ENCODE measurements around the gene NDST1. TPM values are rescaled to one million over a fixed set of nuclear protein-coding genes. Genes with fewer than 3 reads are reported as not detected.

NDST1 gene
- polyA plus RNA-seq, 4 donors: 53.2 to 64.0 (median 57.8) TPM

DNA sequence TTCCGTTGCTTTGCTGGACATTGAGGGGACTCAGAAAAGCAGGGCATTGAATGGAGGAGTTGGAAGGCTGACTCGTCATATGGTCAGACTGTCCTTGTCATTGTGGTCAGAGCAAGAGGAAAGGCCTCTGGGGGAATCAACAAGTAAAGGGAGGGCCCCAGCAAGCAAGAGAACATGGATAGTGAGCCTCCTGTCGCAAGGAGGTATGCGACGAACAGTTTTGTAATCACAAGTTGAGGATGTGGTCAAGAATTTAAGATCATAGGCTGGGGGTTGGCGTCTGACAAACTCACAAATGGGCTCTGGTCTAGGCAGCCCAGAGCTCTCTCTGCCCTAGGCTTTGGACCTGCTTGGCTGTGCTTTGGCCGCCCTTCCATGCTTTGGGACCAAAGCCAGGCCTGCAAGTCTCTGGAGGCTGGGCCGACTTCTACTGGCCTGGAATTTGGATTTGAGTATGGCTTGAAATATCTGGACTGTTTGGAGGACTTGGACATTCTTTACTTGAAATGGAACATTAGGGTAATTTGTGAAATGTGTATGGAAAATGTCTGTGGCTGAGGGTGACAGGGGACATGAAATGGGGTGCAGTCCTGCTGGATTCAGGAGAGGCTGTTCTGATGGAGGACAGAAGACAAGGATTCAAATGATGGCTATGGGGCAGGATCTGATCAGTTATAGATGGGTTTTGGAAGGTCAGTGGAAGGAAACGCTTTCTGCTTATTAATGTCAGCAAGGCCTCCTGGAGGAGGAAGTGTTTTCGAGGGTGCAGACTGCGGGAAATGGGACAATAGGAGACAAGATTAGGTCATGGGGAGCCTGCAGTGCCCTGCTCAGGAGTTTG, 19.2 kb upstream of the NDST1 start:
- DNase-seq (ENCODE audit: low read depth in 4 of 4, low spot score in 3 of 4): no peak

DNA sequence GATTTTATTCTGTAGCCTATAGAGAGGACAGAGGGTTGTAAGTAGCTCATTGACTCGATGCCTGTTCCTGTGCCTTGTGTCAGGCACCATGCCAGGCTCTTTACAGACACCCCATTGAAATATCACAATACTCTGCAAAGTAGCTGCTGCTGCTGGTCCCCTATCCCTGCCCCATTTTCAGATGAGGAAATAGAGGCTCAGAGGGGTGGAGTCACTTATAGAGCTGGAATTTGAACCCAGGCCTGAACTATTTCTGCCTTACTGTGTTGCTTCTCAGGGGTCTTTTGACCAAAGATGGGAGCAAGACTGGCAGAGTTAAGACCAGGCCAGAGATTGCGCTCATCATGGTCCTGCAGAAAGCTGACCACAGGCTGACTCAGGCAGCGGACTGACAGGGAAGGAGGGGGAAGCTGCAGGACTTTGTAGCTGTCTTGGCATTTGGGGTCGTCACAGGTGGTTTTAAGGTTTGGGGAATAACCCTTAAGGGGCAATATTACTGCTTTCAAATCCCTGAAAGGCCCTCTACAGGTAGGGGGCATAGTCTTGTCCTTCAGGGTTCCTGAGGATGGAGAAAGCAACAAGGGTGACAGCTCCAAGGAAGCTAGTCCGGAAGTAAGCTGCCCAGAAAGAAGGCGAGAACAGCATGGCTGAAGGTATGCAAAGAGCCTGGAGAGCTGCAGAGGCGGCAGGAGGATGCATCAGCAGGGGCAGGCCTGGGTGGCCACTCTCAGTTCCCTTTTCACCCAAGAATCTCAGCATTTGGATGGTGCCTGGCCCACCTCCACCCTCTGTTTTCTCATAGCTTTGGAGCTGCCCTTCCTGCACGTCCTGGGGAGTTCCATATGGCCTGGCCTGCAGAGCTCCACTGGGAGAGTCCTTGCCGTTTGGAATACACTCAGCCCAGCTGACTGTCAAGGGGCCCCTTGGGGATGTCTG, 18.3 kb upstream of the NDST1 start:
- no peak for DNase-seq (ENCODE audit: low read depth in 4 of 4, low spot score in 3 of 4)

DNA sequence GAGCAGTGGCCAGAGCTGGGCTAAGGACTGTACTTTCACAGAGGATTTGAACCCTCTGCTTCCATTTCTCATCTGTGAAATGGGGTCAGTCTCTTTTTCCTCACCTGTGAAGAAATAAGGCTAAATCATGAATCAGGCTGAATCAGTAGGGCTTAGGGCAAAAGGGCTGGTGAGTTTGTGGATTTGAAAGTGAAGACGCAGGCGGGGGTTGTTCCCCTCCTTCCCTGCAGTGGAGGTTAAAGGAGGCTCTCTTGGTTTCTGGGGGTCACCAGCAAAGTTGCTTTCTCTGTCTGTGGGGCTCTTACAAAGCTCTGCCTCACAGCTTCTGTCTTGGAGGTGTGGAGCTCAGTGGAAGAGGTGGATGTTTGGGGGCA, 17.6 kb upstream of the NDST1 start:
- no peak for DNase-seq (ENCODE audit: low read depth in 4 of 4, low spot score in 3 of 4)

DNA sequence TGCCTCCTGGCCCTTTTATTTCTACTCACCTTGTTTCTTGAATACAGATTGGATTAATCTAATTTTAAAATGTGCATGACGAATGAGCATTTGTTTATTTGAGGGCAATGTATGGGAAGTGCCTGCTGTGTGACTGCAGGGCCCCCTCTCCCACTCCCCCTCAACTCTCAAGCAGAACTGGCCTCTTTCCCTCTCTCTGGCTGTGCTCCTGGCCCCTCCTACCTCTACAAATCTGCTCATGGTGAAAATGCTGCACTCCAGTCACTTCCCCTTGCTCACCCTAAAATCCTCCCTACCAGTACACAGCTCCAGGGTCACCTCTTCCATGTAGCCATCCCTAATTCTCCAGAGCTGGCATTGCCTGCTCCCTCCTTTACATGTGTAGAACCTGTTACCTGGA, 17.2 kb upstream of the NDST1 start:
- DNase-seq (ENCODE audit: low read depth in 4 of 4, low spot score in 3 of 4): no peak

DNA sequence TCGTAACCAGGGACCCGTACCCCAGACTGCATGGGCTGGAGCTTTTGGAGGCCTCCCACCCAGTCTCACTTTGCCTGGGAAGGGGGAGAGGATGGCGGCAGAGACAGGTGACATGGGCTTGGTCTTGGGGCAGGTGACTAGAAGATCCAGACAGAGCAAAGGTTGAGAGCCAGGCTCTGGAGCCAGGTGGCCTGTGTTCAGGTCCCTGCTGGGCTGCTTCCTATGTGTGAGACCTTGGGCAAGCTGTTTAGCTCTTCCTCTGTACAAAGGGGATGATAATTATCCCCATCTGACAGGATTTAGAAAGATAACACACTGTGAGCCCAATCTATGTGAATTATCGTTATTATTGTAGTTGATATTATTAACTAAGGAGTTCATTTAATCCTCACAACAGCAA, 16.1 kb upstream of the NDST1 start:
- no peak for DNase-seq (ENCODE audit: low read depth in 4 of 4, low spot score in 3 of 4)

DNA sequence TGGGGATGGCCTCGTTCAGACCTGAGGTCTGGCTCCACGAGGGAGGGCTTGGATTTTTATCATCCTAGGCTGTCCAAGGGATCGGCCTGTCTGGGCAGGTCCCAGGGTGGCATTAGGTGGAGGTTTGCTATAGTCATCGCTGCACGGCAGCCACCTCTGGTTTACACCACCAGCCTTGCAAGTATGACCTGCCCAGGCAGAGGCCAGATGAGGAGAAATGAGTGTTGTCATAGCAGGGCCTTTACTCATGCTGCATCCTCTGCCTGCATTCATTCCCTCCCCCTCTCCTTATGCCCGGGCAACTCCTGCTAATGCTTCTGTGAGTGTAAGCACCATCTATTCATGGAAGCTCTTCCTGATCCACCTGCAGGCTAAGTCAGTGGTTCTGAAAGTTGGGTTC, 15.3 kb upstream of the NDST1 start:
- no peak for DNase-seq (ENCODE audit: low read depth in 4 of 4, low spot score in 3 of 4)

DNA sequence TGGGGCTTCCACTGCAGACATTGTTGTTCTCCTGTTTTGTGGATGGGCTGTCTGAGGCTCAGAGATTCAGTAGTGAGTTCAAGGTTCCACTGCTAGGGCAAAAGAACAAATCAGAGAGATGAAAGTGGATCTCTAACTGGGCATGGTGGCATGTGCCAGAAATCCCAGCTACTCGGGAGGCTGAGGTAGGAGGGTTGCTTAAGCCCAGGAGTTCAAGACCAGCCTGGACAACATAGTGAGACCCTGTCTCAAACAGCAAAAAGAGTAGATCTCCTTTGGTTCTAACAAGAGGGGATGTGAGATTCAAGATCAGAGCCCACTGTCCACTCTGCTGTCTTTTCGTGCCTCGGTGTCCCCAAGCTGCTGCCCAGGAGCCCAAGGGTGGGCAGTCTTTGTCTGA, 11.8 kb upstream of the NDST1 start:
- DNase-seq (ENCODE audit: low read depth in 4 of 4, low spot score in 3 of 4): no peak

DNA sequence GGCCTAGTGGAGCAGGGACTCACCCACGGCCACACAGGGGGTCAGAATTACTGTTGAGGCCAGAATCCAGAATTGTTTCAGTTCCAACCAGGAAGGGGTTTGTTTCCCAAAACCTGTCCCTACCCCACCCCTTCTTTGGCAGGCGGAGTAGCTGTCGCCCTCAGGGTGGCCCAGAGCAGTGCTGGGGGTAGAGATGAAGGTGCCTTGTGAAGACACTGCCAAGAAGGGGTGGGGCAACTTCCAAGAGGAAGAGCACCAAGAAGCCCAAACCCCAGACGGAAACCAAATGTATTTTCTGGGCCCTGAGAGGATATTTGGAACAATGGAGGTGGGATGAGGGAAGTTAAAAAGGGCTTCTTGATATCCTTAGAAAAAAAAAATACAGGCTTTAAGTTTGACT, 11.4 kb upstream of the NDST1 start:
- DNase-seq (ENCODE audit: low read depth in 4 of 4, low spot score in 3 of 4): no peak

DNA sequence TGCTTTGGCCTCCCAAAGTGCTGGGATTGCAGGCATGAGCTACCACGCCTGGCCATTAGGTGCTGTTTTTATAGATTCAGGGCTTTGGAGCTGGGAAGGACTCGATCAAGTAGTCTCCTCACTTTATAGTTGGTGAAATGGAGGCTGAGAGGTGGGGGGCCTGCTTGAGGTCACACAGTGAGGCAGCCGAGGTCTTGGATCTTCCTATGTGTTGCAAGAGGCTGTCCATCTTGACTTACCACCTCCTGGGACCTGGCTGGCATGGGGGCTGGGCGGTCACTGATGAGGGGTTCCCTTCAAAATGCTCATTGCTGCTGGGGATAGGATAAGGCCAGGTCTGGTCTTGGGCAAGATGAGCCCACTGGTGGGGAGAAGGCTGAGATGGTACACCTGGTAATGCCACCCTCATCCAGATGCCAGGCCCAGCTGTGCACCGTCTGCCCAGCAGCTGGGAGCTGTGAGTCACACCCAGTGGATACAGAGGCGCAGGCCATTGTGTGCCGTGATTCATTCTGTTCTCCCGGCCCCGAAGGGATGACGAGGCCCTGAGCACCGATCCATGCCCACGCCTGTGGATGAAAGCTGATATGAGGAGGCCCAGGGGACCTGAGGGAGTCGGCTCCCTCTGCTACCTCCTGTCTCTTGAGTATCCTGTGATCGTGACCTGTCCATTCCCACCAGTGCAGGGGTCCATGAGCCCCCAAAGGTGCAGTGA, 10.5 kb upstream of the NDST1 start:
- DNase-seq (ENCODE audit: low read depth in 4 of 4, low spot score in 3 of 4): no peak

DNA sequence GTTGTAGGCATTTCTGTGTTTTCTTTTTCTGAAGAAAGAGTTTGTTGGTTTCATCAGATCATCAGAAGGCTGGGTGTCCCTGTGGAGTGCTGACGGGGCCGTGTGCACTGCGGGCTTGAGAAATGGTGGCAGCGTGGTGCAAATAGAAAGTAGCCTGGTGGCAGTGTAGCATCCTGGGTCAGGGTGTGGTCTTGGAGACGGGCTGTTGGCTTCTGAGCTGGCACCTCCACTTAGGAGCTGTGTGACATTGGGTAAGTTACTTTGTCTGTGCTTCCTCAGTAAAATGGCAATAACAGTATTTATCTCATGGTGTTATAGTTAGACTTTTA, 10.0 kb upstream of the NDST1 start:
- DNase-seq (ENCODE audit: low read depth in 4 of 4, low spot score in 3 of 4): no peak

DNA sequence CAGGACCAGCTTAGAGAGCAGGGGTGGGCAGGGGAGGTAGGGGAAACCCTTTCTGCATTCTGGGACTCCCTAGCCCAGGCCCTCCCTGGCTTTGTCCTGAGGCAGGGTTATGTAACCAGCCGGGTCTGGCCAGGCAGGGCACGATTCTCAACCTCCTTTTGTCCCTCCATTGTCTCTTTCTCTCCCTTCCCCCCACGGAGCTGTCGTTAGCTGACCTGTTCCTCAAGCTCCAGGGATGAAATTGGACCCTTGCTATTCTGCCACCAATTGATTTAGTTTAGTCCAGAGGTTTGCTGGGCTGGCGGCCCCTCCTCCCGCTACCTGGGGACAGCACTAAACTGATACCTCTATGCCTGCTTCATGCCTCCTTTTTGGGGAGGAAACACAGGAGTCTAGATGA, 9.4 kb upstream of the NDST1 start:
- no peak for DNase-seq (ENCODE audit: low read depth in 4 of 4, low spot score in 3 of 4)

DNA sequence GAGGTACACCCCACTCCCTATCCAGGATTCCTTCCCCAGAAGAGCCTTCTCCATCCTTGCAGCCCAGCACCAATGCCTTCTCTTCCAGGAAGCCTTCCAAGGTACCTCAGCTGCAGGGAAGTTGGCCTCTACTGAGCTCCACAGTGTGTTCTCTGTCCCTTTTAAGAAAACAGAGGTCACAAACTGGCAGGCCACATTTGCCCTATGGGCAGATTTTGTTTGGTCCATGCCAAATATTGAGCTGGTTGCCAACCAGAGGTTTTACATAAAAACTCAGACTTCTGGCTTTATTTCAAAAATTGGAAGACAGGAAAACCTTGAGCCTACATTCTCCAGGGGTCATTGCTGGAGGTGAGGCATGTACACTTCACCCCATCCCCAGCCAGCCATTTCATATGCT, 9.0 kb upstream of the NDST1 start:
- no peak for DNase-seq (ENCODE audit: low read depth in 4 of 4, low spot score in 3 of 4)

DNA sequence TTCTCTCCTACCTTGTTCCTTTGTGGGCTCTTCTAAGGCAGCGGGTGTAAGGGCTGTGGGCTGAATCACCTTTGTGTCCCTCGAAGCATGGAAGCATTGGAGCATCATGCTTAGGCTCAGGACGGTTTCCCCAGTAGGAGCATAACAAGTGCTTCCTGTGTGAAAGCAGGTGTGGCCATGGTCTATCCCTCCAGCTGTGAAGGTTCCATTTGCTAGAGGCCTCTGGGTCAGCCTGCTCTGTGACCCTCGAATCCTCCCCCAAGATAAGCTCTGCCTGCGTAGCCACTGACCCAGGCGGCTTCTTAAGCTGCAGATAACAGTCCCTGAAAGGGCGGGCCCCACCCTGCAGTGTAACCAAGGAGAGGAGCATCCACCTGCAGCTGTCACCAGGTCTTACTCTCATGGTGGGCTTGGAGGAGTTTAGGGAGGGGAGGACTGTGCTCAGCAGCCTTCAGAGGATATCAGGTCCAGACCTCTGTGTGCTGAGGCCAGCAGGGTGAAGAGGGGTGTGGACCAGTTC, 8.4 kb upstream of the NDST1 start:
- DNase-seq (ENCODE audit: low read depth in 4 of 4, low spot score in 3 of 4): no peak

DNA sequence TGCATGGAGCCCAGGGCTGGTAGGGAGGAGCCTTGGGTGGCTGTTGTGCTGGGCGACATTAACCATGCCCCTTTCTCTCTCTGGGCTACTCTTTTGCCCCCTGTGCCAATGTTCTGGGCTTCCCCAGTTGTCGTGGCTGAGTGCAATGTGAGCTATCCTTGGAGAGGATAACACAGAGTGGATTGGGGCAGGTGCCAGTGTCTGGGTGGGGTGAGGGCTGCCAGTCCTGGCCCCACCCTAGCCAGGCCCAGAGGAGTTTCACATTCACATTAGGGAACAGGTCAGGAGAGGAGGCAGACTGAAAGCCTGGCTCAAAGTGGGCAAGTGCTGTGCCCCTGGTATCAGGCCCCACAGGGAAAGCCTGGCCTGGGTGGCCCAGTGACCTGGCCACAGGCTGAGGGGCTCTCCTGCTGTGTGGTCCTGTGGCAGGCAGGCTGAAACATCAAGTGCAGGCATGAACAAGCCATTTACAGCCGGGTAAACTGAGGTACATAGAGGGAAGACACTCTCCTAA, 7.5 kb upstream of the NDST1 start:
- no peak for DNase-seq (ENCODE audit: low read depth in 4 of 4, low spot score in 3 of 4)

DNA sequence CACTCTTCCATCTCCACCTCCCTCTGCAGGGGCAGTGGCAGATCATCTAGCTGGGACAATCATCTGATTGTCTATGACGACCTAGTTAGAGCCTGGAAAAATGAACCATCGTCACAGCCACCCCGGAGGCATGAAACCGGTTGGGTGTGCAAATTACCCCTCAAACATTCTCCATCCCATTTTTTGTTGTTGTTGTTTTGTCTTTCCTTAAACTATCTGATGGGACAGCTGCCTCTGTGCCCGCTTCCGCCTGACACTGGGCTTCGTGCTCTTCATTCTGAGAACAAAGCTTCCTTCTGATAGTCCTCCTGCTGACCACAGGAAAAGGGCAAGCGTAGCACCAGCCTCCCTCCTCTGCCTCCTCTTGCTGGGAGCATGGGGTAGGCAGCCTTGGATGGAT, 7.0 kb upstream of the NDST1 start:
- DNase-seq (ENCODE audit: low read depth in 4 of 4, low spot score in 3 of 4): no peak

DNA sequence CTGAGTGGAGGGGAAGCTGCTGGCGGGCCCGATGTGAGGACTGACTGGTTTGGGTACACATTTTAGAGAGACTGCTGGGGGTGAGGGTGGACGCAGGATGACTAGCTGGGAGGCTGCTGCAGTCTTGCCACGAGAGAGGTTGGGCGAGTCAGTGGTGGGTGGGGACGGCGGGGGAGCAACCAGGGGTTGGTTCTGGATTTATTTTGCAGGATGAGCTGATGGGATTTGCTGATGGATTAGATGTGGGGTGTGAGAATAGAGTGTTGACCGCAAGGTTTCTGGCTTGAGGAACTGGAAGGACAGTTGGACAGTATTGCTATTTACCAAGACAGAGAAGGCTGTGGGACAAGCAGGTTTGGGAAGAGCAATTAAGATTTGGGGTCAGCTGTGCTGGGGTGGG, 5.8 kb upstream of the NDST1 start:
- DNase-seq (ENCODE audit: low read depth in 4 of 4, low spot score in 3 of 4): no peak

DNA sequence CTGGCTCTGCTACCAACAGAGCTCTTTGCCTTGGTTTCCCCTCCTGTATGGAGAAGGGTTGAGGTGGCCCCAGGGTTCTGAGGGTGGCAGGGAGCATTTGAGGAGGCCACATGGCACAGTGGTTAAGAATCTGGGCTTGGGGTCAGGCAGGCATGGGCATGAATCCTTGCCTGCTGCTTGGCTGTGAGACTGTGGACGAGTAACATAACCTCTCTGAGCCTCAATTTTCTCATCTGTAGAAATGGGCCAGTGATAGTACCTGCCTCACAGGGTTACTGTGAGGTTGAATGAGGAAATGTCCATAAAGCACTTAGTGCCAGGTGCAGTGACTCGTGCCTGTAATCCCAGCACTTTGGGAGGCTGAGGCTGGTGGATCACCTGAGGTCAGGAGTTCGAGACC, 5.1 kb upstream of the NDST1 start:
- DNase-seq (ENCODE audit: low read depth in 4 of 4, low spot score in 3 of 4): no peak

DNA sequence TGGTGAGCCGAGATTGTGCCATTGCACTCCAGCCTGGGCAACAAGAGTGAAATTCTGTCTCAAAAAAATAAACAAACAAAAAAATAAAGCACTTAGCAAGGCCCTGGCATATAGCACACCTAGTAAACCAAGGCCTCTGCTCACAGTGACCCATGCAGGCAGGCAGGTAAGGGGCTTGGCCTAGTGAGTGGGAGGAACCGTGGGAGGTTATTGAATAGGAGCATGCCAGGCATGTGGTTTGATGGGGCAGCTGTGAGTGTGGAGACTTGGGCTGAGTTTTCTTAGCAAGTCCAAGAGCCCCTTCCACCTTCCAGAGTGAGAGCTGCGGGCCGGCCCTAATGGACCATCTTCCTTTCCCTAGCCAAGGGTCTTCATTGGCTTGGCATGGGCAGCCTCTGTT, 4.5 kb upstream of the NDST1 start:
- DNase-seq (ENCODE audit: low read depth in 4 of 4, low spot score in 3 of 4): no peak

DNA sequence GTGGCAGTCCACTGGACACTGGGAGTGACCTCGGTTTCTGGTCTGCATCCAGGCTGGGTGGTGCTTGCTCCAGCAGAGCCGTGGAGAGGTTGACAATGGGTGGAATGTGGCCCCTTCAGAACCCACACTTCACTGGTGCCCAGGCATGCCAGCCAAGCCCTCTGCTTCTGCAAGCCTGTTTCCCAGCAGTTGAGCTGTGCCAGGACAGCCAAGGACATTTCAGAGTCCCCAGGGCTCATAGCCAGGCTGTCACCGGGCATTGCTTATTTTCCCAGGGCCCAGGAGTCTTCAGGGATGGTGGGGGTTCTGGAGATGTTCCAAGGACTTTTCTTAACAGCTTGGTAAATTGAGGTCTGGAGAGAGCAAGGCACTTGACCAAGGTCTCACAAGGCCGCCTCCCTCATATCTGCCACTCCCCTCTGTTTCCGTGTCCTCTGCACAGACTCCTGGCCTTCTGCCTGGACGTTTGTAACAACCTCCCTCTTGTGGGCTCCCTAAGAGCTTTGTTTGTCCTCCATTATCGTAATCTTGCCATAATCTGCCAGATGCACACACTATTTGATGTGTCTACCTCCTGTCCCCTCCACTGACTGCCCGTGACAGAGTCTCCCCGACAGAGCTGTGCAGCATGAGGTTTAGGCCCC, 3.8 kb upstream of the NDST1 start:
- no peak for DNase-seq (ENCODE audit: low read depth in 4 of 4, low spot score in 3 of 4)

DNA sequence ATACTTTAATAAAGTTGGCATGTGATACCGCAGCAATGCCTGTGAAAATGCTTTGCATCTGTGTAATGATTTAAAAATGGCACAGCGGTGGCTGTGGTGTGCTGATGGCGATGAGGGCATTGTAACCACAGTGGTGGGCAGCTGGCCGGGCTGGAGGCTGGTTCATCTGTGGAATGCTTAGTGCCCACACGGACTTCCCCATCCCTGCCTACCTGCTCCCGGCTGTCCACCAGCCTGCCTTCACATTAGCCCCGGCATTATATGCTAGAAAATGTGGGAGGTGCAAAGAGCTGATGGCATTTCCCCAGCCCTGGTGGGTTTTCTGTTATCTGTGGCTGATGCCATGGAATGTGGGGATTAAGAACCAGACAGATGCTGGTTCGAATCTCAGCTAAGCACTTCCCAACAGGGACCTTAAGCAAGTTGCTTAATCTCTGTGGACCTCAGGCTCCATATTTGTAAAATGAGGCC, 2.9 kb upstream of the NDST1 start:
- no peak for DNase-seq (ENCODE audit: low read depth in 4 of 4, low spot score in 3 of 4)
